Psoas muscle (tissue), 8 donors: ENCODE data around the gene SLC8A3. TPM values are rescaled to one million over a fixed set of nuclear protein-coding genes. Genes with fewer than 3 reads are reported as not detected.

Experiments used
- ATAC-seq, 4 donors: fragments of 200-7000 bp; cut with Tn5 transposase; one replicate each; pipeline ENCODE4 v1.9.1; 2020; ENCODE audit warnings: moderate library complexity in 3 of 4, mild to moderate bottlenecking in 2 of 4
- DNase-seq, 2 donors: peaks; one replicate each; pipeline ENCODE4 v3.0.0-alpha.2; 2020
- H3K27ac ChIP-seq: fragments of 200-600 bp; one replicate; pipeline ENCODE4 v1.8.0; 2022
- H3K27me3 ChIP-seq, 3 donors: fragments of 200-600 bp in 1 of 3; one replicate each; pipeline versions ENCODE4 v1.6.1 to v1.8.0; 2013 to 2022; ENCODE audit warnings: low read length in 2 of 3, mild to moderate bottlenecking in 2 of 3, moderate library complexity in 1 of 3; ENCODE audit not compliant: insufficient read depth in 3 of 3
- H3K36me3 ChIP-seq, 2 donors: fragments of 200-600 bp in 1 of 2; one replicate each; pipeline versions ENCODE4 v1.6.1 to v1.8.0; 2013 to 2022; ENCODE audit warnings: low read depth in 1 of 2, mild to moderate bottlenecking in 1 of 2, moderate library complexity in 1 of 2; ENCODE audit not compliant: insufficient read depth in 1 of 2
- H3K4me1 ChIP-seq: fragments of 200-600 bp; one replicate; pipeline ENCODE4 v1.8.0; 2022
- H3K4me3 ChIP-seq: fragments of 200-600 bp; one replicate; pipeline ENCODE4 v1.8.0; 2022; ENCODE audit warnings: mild to moderate bottlenecking
- H3K9me3 ChIP-seq: fragments of 200-600 bp; one replicate; pipeline ENCODE4 v1.8.0; 2022
- CTCF ChIP-seq: fragments of 200-600 bp; IDR thresholded peaks from one replicate; pipeline ENCODE4 v1.8.0; 2022; ENCODE audit warnings: antibody characterized with exemption
- WGBS, 3 donors: extraction: QIAGEN DNeasy Blood & Tissue Kit; methylation state at CpG; one replicate each; pipeline versions ENCODE4 v1.1.6 to v1.1.7; 2013; 5-methylcytosine and 5-hydroxymethylcytosine counted together
- intact Hi-C, 2 donors: fragments of 100-400 bp; cut with DNase I; formaldehyde crosslinking; loops; one replicate each; pipeline versions ENCODE4 v1.11.0 to v1.14.2; 2022
- polyA plus RNA-seq, 3 donors: library from polyadenylated mRNA; stranded (reverse); fragments of 200-250 nt; gene quantifications; one replicate each; pipeline ENCODE4 v1.2.3, GENCODE V29; 2013
- total RNA-seq, 4 donors: library from RNA; stranded (reverse); fragmentation: NEBNext Ultra II Directional in 2 of 4; extraction: Animal tissue kit (Norgen Biotek cat#: 25700) in 2 of 4; gene quantifications; one replicate each; pipeline versions ENCODE4 v1.2.1 to v1.2.4, GENCODE V29; 2021 to 2023
- donor health status: healthy with polysubstance abuse.
- donor health status: DM: no; HTN: no; CAD: no; lungs with moderate emphysema.
- donor health status: Bipolar disorder and iron deficiency.
- donor health status: healthy.
- donor health status: DM: yes; HTN: yes; CAD: no.
- donor health status: DM: no; HTN: no; CAD: no.
- donor health status: DM: no; HTN: no; CAD: no.
- donor health status: DM: yes; HTN: yes; CAD: no.

Gene SLC8A3
- total and polyA plus RNA-seq, 7 donors: 10.8 to 53.6 (median 20.8) TPM

GRCh38 chr14:70049605-70050004 is 139.1 kb downstream of the SLC8A3 start:
- intact Hi-C loops: loop anchor here in 1 of 2 donors (5.0 kb wide), 1 partner anchor 268 kb away; no protein-coding TSS in a partner anchor
- 32 to 47% (median 32%) methylated on average over 3 of the region's 3 CpGs for WGBS, 3 donors
- H3K9me3 ChIP-seq: no peaks in the 10 kb centered on the region
- H3K4me1 ChIP-seq: no peaks in the 10 kb centered on the region
- H3K27me3 ChIP-seq: no peaks in the 10 kb centered on the region
- no peak overlapping the region for H3K4me3 ChIP-seq
- DNase-seq (no peak), ATAC-seq (no peak)
- no peak overlapping the region for H3K27ac ChIP-seq
- H3K36me3 ChIP-seq: peaks cover 0 to 78% of the 10 kb centered on the region in 2 donors
- TF ChIP-seq CTCF: no peak

GRCh38 chr14:70048313-70048654 is 140.5 kb downstream of the SLC8A3 start:
- Histone ChIP-seq H3K4me1 (no peaks in the 10 kb centered on the region), H3K36me3 (peaks cover 0 to 85% of the 10 kb centered on the region in 2 donors), H3K4me3 (no peak overlapping the region), H3K27ac (no peak overlapping the region), H3K27me3 (no peaks in the 10 kb centered on the region), H3K9me3 (no peaks in the 10 kb centered on the region)
- ATAC-seq: no peak
- DNase-seq: no peak
- intact Hi-C loops: loop anchor here in 1 of 2 donors (5.0 kb wide), 1 partner anchor 269 kb away; no protein-coding TSS in a partner anchor
- no peak for TF ChIP-seq CTCF
- WGBS, 3 donors: 61 to 88% (median 78%) methylated on average over 1 of the region's 1 CpG

GRCh38 chr14:70047598-70048312 is 141.0 kb downstream of the SLC8A3 start:
- intact Hi-C loops: loop anchor here in 1 of 2 donors (2.0 to 5.0 kb wide), 2 partner anchors 209 to 270 kb away; no protein-coding TSS in a partner anchor
- ATAC-seq: no peak

GRCh38 chr14:70045844-70046535 is 142.8 kb downstream of the SLC8A3 start:
- Histone ChIP-seq H3K27ac (no peak overlapping the region), H3K4me1 (no peaks in the 10 kb centered on the region), H3K36me3 (peaks cover 0 to 65% of the 10 kb centered on the region in 2 donors), H3K4me3 (no peak overlapping the region), H3K9me3 (no peaks in the 10 kb centered on the region), H3K27me3 (no peaks in the 10 kb centered on the region)
- 33 to 37% (median 34%) methylated on average over 22 of the region's 22 CpGs for WGBS, 3 donors
- TF ChIP-seq CTCF: peak; percentile 75
- intact Hi-C loops: loop anchor here (2.0 to 5.0 kb wide), 3 partner anchors 211 to 271 kb away; no protein-coding TSS in a partner anchor
- peak; percentile 83 to 89 (median 87) for ATAC-seq
- peak; percentile 56 to 82 for DNase-seq

More at GRCh38 chr14:70047598-70048312, 141.0 kb downstream of the SLC8A3 start:
- WGBS, 3 donors: 60 to 81% (median 63%) methylated on average over 3 of the region's 3 CpGs
- Histone ChIP-seq H3K27ac (no peak overlapping the region), H3K36me3 (peaks cover 0 to 82% of the 10 kb centered on the region in 2 donors), H3K4me1 (no peaks in the 10 kb centered on the region), H3K9me3 (no peaks in the 10 kb centered on the region), H3K4me3 (no peak overlapping the region), H3K27me3 (no peaks in the 10 kb centered on the region)
- DNase-seq: no peak
- TF ChIP-seq CTCF: no peak
